Gastrocnemius medialis (tissue), 4 donors: ENCODE measurements around the gene H3-3A.

Experiments used
- POLR2A ChIP-seq, 2 donors: fragments of 450-650 bp; IDR thresholded peaks; one replicate each; pipeline ENCODE4 v1.6.1; 2017; ENCODE audit warnings: antibody characterized with exemption in 2 of 2, mild to moderate bottlenecking in 2 of 2, moderate library complexity in 2 of 2
- TF ChIP-seq, protein P1 (sequence below), 5 experiments: fragments of 450-650 bp in 3 of 5; fragments of 200-600 bp in 2 of 5; sonication (generic) in 2 of 5; IDR thresholded peaks in 4 of 5; conservative IDR thresholded peaks in 1 of 5; 1 replicate in 4 of 5; 2 replicates in 1 of 5; pipeline ENCODE4 v1.5.1; 2016 to 2019; ENCODE audit warnings: antibody characterized with exemption in 5 of 5, mild to moderate bottlenecking in 3 of 5, moderate library complexity in 3 of 5

DNA sequence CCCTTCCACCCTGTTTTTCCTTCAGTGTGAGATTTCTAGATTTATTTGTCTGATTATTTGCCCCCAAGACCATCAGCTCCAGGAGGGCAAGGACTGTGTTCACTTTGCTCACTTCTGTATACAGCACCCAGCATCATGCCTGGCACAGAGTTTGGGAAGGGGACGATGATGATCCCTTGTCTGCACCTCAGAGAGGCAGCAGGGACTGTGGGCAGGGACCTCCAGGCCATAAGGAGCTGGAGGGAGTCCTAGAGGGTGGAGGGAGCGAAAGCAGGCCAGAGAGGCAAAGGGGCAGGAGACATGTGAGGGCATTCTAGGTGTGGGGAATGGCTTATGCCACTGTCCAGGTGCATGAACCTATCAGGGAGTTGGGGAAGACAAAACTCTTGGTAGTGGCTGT is 32.8 kb downstream of the H3-3A start:
- TF ChIP-seq, protein P1, sequence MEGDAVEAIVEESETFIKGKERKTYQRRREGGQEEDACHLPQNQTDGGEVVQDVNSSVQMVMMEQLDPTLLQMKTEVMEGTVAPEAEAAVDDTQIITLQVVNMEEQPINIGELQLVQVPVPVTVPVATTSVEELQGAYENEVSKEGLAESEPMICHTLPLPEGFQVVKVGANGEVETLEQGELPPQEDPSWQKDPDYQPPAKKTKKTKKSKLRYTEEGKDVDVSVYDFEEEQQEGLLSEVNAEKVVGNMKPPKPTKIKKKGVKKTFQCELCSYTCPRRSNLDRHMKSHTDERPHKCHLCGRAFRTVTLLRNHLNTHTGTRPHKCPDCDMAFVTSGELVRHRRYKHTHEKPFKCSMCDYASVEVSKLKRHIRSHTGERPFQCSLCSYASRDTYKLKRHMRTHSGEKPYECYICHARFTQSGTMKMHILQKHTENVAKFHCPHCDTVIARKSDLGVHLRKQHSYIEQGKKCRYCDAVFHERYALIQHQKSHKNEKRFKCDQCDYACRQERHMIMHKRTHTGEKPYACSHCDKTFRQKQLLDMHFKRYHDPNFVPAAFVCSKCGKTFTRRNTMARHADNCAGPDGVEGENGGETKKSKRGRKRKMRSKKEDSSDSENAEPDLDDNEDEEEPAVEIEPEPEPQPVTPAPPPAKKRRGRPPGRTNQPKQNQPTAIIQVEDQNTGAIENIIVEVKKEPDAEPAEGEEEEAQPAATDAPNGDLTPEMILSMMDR (IDR thresholded peaks at IDR 0.05 in 4 of 5, conservative IDR thresholded peaks at IDR 0.05 in 1 of 5), result no peak
- TF ChIP-seq POLR2A (IDR thresholded peaks at IDR 0.05), result no peak
